ENCODE measurements around the gene SLC38A10.

DNA sequence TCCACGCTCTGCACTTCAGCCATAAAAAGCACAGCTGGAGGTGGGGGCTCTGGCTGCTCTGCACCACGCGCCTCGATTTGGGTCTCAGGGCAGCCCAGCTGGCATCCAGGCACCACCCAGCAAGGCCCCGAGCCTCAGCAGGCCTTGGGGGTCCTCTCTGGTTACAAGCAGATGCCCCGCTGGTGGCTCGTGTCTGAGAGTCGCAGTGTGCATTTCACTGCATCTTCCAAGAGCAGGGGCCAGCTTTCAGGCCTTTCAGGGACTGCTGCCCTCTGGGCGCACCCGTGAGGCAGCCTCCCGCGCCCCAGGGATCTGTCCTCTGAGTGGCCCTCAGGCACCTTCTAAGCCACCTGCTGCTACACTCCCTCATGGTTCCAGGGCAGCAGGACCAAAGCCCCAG is 30.5 kb downstream of the SLC38A10 start:
- TF ChIP-seq, protein P1, sequence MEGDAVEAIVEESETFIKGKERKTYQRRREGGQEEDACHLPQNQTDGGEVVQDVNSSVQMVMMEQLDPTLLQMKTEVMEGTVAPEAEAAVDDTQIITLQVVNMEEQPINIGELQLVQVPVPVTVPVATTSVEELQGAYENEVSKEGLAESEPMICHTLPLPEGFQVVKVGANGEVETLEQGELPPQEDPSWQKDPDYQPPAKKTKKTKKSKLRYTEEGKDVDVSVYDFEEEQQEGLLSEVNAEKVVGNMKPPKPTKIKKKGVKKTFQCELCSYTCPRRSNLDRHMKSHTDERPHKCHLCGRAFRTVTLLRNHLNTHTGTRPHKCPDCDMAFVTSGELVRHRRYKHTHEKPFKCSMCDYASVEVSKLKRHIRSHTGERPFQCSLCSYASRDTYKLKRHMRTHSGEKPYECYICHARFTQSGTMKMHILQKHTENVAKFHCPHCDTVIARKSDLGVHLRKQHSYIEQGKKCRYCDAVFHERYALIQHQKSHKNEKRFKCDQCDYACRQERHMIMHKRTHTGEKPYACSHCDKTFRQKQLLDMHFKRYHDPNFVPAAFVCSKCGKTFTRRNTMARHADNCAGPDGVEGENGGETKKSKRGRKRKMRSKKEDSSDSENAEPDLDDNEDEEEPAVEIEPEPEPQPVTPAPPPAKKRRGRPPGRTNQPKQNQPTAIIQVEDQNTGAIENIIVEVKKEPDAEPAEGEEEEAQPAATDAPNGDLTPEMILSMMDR (conservative IDR thresholded peaks at IDR 0.05; ENCODE audit: low read depth, low read length), result no peak
- no peak for TF ChIP-seq EZH2 (IDR thresholded peaks at IDR 0.05; ENCODE audit: borderline replicate concordance, low read depth, low read length, poor library complexity, severe bottlenecking)
